Measurements from ENCODE around the gene XPA.
"Not testable (repeated sequence)": the region's sequence is repeated elsewhere in the genome, so short reads cannot be mapped to it uniquely, and the experiment has no call there.

Gene XPA

DNA sequence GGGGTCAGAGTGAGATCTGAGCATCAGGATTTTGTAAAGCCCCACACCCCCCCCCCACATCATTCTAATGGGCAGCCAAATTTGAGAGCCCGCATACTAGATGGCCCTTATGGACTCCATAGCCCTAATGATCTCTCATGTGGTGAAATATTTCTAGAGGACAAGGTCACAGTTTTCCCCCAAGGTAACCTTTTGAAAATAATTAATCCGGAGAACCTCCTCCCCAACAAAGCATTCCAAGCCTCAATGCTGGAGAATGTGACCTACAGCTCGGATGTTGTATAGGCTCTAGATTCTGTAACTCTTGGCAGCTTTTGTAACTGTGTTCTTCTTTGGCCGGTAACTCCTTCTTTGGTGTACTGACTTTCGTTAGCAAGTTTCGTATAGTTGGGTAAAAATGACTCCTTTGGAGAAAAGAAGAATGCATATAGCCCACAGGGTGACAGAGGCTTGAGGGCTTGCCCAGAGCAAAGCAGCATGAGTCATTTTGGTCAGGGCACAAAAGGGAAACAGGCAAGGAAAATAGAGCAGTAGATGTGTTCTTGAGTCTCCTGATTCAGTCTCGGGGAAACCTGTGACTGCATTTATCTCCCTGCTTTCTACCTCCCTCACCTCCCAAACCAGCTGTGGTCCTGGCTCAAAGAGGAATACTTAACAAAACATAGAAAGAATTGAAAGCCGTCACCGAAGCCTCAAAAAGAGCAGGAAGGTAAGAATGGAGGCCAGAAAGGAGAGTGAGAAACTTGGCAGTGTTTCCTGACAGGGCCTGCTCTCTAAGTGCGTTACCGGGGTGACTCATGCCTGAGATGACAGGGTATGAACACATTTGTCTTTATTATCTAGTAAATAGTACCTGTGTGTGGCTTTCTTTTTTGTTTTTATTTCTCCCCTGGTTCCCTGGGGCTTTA is 6.6 kb upstream of the XPA start:
- DNase-seq (ENCODE audit: low read depth, low spot score) = no peak

DNA sequence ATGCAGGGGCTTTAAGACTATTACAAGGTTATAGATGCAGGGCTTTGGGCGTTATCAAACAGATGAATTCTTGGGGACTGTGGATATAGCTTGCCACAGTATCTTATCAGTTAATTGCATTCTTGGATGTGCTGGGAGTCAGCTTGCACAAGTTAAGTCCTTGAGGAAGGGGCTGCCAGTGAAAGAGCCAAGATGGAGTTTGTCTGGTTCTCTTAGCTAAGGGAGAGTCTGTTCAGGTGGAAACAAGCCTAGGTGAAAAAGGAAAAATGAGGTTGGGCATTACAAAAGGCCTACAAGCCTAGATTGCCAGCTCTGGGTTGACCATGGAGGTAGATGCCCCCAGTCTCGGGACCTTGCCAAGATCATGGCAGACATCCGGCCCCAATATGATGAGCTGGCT is 2.7 kb upstream of the XPA start:
- not testable (repeated sequence) for DNase-seq (ENCODE audit: low read depth, low spot score)

DNA sequence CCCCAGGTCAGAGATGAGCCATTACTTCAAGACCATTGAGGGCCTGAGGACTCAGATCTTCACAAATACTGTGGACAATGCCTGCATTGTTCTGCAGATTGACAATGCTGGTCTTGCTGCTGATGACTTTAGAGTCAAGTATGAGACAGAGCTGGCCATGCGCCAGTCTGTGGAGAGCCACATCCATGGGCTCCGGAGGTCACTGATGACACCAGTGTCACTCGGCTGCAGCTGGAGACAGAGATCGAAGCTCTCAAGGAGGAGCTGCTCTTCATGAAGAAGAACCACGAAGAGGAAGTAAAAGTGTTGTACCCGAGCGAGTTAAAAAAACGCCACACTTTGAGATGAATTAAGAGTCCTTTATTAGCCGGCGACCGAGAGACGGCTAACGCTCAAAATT is 2.1 kb upstream of the XPA start:
- not testable (repeated sequence) for DNase-seq (ENCODE audit: low read depth, low spot score)

DNA sequence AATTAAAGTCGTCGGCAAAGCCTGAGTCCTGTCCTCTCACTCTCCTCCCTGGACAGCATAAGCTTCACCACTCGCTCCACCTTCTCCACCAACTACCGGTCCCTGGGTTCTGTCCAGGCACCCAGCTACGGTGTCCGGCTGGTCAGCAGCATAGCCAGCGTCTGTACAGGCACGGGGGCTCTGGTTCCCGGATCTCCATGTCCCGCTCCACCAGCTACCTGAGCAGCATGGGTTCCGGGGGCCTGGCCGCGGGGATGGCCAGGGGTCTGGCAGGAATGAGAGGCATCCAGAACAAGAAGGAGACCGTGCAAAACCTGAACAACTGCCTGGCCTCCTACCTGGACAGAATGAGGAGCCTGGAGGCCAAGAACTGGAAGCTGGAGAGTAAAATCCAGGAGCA is 1.7 kb upstream of the XPA start:
- no peak for DNase-seq (ENCODE audit: low read depth, low spot score)

DNA sequence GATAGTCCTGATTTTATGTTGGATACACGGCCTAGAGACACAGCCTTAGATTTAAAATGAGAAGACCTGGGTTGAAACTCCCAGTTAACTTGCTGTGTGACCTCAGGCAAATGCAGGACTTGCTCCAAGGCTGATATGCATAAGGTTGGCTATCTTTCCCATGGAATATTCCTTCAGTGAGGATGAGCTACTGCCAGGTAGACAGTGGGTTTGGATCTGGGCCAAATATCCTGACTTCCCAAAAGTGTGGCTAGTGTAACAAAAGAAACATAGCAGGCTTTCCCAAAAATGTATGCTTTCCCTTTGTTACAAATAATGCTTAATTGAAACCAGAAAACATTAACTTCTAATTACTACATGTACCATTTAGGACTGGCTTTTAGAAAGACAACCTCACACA is 697 bp upstream of the XPA start:
- DNase-seq (ENCODE audit: low read depth, low spot score) = no peak

GRCh38 chr9:97695995-97696802 is 941 bp downstream of the XPA start:
- DNase-seq (ENCODE audit: low read depth, low spot score) = no peak

- DNase-seq (ENCODE audit: low read depth, low spot score) = no peak
Observed at GRCh38 chr9:97695390-97695789, 1.8 kb downstream of the XPA start.

GRCh38 chr9:97694769-97695168 is 2.4 kb downstream of the XPA start:
- no peak for DNase-seq (ENCODE audit: low read depth, low spot score)

- no peak for DNase-seq (ENCODE audit: low read depth, low spot score)
Observed at GRCh38 chr9:97689401-97690180, 7.5 kb downstream of the XPA start.

GRCh38 chr9:97688654-97689053 is 8.5 kb downstream of the XPA start:
- DNase-seq (ENCODE audit: low read depth, low spot score) = no peak

DNA sequence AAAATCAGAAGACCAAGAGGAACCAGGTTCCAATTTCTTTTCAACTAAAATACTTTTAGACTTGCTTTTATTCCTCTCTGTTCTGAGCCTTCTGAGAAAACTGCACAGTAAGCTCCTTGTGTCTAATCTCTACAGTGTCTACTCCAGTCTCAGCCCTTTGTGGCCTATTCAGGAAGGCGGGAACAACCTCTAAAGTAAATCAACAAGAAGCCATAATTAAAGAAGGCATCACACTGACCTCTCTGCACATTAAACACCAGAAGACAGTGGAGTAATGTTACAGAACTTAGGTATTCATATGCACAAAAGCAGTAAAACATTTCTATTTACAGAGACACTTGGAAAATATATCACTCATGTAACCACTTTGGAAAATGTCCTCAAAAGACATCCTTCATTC is 14.9 kb downstream of the XPA start:
- no peak for DNase-seq (ENCODE audit: low read depth, low spot score)

DNA sequence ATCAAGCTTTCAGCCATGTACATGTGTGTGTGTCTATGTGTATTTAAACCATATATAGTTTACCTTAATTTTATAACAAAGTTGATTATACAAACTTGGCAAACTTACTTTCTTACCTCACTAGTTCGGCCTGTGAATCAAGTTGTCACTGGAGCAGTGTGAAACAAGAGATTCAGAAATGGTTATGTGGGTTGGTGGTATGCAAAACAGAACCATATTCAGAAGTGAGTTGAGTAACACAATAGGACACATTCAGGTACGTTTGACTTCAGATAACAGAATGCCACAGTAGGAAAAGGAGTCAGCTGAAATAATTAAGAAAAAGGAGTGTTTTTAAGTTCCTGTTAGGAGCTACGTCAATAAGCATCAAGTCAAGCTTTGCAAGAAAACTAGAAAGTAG is 21.5 kb downstream of the XPA start:
- no peak for DNase-seq (ENCODE audit: low read depth, low spot score)

- no peak for DNase-seq (ENCODE audit: low read depth, low spot score)
Observed at GRCh38 chr9:97673922-97674321, 23.2 kb downstream of the XPA start.

DNA sequence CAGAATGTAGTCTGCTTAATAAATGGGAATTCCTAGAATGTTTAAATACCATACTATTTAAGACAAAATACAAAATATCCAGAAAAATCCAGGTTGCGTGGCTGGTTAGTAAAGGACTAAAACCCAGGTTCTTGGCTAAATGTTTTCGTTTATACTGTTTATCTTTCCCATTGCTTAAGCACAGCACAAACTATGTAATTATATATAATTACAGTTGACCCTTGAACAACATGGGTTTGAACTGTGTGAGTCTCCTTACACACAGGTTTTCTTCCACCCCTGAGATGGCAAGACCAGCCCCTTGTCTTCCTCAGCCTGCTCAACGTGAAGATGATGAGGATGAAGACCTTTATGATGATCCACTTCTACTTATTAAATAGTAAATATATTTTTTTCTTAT is 24.7 kb downstream of the XPA start:
- no peak for DNase-seq (ENCODE audit: low read depth, low spot score)

- DNase-seq (ENCODE audit: low read depth, low spot score) = no peak
Observed at GRCh38 chr9:97670586-97670985, 26.6 kb downstream of the XPA start.

GRCh38 chr9:97668485-97668884 is 28.7 kb downstream of the XPA start:
- DNase-seq (ENCODE audit: low read depth, low spot score) = no peak

DNA sequence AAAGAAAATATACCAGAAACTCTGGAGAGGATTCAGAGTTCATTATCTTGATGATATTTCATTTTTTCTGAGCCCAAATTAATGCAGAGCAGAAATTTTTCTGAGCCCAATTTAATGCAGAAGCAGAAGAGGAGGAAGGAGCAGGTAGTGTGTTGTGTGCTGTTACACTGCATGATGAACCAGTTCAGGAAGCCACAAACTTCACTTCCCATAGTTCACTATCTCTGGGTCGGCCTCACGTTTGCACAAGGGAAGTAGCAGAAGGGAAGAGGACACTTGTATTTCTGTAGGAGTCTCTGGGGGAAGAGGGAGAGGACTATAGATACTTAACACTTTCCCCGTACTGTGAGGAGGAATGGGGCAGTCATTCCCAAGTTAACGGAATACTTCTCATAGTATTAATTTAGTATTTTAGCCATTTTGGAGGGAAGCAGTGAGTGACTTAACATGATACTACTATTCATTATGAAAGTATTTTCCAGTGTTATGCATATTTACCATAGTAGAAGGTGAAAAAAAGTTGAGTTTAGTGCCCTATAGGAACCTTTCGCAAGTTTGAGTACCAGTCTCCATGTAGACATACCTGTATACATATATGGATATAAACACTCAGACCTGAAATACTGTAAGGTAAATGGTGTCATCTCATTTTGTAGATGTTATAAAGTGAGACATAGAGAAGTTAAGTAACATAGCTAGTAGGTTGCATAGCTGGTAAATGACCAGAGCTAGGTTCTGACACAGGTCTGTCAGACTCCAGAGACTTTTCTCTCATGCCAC is 30.0 kb downstream of the XPA start:
- no peak for DNase-seq (ENCODE audit: low read depth, low spot score)

GRCh38 chr9:97665742-97666141 is 31.4 kb downstream of the XPA start:
- DNase-seq (ENCODE audit: low read depth, low spot score) = no peak

DNA sequence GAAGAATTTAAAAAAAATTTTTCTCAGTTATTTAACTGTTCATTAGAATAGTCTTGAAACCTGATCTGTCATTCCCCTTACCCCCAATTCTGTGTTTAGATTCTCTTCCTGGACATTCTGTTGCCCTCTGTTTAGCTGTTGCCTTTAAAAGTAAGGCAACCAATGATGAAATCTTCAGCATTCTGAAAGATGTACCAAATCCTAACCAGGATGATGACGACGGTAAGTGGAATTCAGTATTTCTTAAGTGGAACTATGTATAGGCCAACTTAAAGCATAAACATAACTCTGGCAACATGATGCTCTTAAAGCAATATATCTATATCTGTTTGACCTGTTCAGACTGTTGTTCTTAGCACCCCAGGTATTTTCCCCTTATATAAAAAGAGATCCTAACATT is 36.3 kb downstream of the XPA start:
- DNase-seq (ENCODE audit: low read depth, low spot score) = no peak

GRCh38 chr9:97660340-97660739 is 36.8 kb downstream of the XPA start:
- DNase-seq (ENCODE audit: low read depth, low spot score) = no peak

GRCh38 chr9:97659771-97660170 is 37.4 kb downstream of the XPA start:
- DNase-seq (ENCODE audit: low read depth, low spot score) = no peak

Data from activated naive CD8-positive, alpha-beta T cell treated with anti-CD3 and anti-CD28 coated beads, Interleukin-2, amount 50 U/mL, for 16 hours (primary cell).